Omental fat pad (tissue), 4 donors: Measurements from ENCODE around the gene TMEM119. TPM values are rescaled to one million over a fixed set of nuclear protein-coding genes. Genes with fewer than 3 reads are reported as not detected.

Experiments used
- ATAC-seq: fragments of 150-250 bp; one replicate; pipeline ENCODE4 v1.9.1; 2016; ENCODE audit warnings: mild to moderate bottlenecking, moderate library complexity; ENCODE audit not compliant: low FRiP score
- DNase-seq: peaks from one replicate; pipeline ENCODE4 v3.0.0-alpha.2; 2019; ENCODE audit warnings: low spot score
- total RNA-seq, 4 donors: library from RNA; depleted of rRNA; stranded (reverse); fragments of >200 nt; gene quantifications; one replicate each; pipeline ENCODE4 v1.1.0, GENCODE V29; 2016
- TF ChIP-seq, protein P1 (sequence below), 3 donors: fragments of 450-650 bp; IDR thresholded peaks; one replicate each; pipeline ENCODE4 v1.5.1; 2016 to 2017; ENCODE audit warnings: antibody characterized with exemption in 3 of 3, mild to moderate bottlenecking in 3 of 3, moderate library complexity in 2 of 3

Gene TMEM119
- total RNA-seq, 4 donors from 2014 or later = 3.1 to 28.8 (median 8.8) TPM

DNA sequence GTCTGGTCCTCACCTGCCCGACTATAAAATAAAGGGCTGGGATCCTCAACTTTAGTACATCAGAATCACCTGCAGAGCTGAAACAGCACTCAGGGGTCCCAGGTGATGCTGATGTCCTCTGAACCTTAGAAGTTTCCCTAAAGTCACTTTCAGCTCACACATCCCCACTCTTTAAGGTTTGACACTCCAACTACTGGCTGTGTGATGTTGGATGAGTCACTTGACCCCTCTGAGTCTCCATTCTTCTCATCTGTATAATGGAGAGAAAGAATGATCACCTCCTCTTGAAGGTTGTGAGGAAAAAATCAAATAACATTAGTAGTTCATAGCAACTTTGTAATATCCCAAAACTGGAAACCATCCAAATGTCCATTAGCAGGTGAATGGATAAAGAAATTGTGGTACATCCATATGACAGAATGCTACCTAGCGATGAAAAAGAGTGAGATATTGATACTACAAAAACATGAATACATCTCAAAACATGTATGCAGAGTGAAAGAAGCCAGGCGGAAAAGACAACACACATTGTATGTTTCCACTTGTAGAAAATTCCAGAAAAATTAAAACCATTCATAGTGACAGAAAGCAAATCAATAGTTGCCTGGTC, 13.3 kb downstream of the TMEM119 start:
- DNase-seq = no peak
- TF ChIP-seq, protein P1, sequence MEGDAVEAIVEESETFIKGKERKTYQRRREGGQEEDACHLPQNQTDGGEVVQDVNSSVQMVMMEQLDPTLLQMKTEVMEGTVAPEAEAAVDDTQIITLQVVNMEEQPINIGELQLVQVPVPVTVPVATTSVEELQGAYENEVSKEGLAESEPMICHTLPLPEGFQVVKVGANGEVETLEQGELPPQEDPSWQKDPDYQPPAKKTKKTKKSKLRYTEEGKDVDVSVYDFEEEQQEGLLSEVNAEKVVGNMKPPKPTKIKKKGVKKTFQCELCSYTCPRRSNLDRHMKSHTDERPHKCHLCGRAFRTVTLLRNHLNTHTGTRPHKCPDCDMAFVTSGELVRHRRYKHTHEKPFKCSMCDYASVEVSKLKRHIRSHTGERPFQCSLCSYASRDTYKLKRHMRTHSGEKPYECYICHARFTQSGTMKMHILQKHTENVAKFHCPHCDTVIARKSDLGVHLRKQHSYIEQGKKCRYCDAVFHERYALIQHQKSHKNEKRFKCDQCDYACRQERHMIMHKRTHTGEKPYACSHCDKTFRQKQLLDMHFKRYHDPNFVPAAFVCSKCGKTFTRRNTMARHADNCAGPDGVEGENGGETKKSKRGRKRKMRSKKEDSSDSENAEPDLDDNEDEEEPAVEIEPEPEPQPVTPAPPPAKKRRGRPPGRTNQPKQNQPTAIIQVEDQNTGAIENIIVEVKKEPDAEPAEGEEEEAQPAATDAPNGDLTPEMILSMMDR (IDR thresholded peaks at IDR 0.05) = no peak
- ATAC-seq = no peak

DNA sequence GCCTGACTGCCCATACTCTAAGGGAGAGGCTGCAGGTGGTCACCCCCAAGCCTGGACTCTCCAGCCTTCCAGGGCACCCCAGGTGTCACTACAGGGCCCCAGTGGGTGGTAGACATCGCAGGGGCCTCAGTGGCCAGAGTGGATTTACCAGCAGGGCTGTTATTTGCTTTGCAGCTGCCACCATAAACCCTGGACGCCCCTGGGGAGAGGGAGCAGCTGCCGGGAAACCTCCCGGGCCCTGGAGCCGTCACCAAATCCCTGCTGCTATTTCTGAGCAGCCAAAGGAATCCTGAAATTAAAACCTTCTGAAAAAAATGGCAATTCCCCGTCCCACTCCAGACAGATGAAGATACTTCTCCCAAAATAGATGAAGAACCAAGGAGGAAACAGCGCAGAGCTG, 13.9 kb downstream of the TMEM119 start:
- TF ChIP-seq, protein P1 (IDR thresholded peaks at IDR 0.05) = no peak
- DNase-seq (no peak), ATAC-seq (no peak)

DNA sequence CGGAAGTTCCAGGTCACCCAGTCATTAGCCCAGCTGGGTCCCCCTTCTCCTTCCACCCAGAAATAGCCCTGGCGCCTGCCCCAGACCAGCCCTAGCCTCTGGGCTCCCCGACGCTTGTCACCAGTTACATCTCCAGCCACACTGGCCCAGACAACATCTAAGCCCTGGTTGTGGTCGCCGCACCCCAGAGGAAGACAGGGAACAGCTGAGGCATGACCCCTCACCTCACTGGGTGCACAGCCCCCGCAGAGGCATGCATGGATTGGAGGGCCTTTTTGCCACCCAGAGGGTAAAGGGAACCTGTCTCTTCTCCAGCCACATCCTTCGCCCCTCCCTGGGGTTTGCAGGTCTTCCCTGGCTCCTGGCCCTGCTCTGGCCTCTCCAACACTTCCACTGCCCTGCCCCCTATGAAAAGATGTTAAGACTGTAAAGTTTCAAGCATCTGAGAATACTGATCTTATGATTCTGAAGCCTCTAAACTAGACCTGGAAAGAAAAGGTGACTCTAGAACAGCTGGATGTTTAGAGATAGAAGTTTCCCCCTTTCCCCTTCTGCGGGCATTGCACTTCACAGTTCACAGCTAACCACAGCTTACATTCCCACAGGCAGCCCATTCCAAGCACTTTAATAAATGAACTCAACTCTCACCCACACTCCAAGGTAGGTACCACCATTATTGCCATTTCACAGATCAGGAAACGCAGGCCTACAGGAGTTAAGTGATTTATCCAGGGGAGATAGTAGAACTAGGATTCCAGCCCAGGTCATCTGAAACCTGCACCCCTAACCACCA, 14.7 kb downstream of the TMEM119 start:
- TF ChIP-seq, protein P1 (IDR thresholded peaks at IDR 0.05) = no peak
- DNase-seq = no peak
- no peak for ATAC-seq

DNA sequence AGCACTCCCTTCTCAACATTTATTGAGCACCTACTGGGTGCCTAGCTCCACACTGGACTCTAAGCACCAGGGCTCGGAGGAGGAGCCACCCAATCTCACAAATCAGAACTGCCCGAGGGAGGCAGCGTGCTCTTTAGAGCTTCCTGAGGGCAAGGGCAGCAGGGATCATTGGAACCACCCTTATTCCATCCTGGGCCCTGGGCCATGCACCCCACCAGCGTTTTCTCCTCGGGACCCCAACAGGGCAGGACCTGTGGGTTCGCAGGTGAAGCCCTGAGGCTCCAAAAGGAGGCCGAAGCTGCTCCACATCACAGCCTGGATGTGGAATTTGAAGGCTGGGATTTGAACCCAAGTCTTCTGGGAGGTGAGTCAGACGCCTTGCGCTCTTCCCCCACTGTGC, 15.4 kb downstream of the TMEM119 start:
- ATAC-seq (no peak), DNase-seq (no peak)
- TF ChIP-seq, protein P1 (IDR thresholded peaks at IDR 0.05) = no peak

DNA sequence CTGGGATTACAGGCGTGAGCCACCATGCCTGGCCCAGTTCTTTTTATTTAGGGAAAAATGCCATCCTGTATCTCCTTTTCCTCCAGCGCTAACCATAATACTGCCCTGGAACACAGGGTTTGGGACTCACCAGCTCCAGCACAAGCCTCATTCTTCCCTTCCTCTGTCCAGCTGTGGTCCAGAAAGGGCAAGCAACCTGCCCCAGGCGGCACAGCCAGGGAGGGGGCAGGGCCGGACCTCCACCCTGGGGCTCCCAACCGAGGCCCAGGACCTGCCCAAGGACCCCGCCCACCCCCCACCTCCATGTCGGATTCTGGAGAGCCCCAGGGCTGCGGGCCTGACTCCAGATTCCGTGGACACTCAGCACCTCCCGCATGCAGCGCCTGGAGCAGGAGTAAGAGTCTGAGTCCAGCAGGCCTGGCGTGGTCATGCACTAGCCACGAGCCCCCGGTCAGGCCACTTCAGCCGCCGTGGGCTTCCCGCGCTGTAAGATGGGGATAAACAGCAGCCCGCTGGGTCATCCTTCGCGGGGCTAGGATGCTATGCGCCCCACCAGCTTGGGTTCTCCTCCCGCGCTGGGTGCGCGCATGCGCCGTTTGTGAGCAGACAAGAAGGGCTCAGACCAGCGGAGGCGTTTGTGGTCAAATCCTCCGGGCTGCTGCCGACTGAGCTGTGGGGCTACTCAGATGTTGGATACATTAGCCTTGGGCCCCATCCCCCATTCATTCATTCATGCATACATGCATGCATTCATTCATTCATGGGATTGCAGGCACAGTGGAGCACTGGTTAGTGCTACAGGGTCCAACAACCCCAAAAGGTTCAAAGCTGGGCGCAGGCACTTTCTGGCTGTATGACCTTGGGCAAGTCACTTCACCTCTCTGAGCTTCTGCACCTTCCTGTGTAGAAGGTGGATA, 16.3 kb downstream of the TMEM119 start:
- TF ChIP-seq, protein P1 (IDR thresholded peaks at IDR 0.05) = no peak
- ATAC-seq = no peak
- DNase-seq = no peak

DNA sequence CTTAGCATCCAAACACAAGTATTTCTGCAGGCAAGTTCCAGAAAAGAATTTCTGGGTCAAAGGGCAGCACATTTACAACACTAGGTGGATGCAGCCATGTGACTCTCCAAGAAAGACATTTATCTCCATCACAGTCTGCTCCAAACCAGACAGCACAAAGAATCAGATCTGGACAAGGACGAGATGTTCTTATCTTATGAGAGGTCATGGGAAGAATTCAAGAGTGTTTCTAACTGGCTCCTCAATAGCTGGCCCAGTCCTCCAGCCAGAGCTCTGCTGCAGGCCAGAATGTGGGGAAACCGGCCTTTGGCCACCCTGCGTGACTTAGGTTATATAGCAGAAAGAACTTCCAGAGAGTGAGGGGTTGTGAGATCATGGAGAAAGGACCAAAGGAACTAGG, 17.4 kb downstream of the TMEM119 start:
- DNase-seq = no peak
- TF ChIP-seq, protein P1 (IDR thresholded peaks at IDR 0.05) = no peak
- no peak for ATAC-seq
